Kidney epithelial cell (primary cell): ENCODE results near the gene NWD2. TPM values are rescaled to one million over a fixed set of nuclear protein-coding genes. Genes with fewer than 3 reads are reported as not detected.

Experiments used
- DNase-seq: peaks from one replicate; pipeline ENCODE4 v3.0.0-alpha.2; 2010; ENCODE audit warnings: low read depth
- H3K27me3 ChIP-seq: 2 replicates; pipeline ENCODE4 v1.6.0; 2011; ENCODE audit warnings: low read length; ENCODE audit not compliant: control insufficient read depth, insufficient read depth
- H3K36me3 ChIP-seq: 2 replicates; pipeline ENCODE4 v1.5.1; 2011; ENCODE audit warnings: low read length; ENCODE audit not compliant: control insufficient read depth, insufficient read depth
- H3K4me3 ChIP-seq: 2 replicates; pipeline ENCODE4 v1.5.1; 2011; ENCODE audit warnings: low read depth, mild to moderate bottlenecking, control low read depth, low read length
- CTCF ChIP-seq: IDR thresholded peaks from 2 replicates; pipeline ENCODE4 v1.5.1; 2011; ENCODE audit warnings: mild to moderate bottlenecking, moderate library complexity, low read length, control low read depth, inconsistent platforms; ENCODE audit not compliant: insufficient read depth, poor library complexity, severe bottlenecking
- total RNA-seq: library from RNA; depleted of rRNA; stranded (reverse); fragments of >200 nt; gene quantifications from 2 replicates; pipeline ENCODE4 v1.2.3, GENCODE V29; 2015

Gene NWD2
- total RNA-seq, 1 donor from 2014 or later, result 0.04 TPM

DNA sequence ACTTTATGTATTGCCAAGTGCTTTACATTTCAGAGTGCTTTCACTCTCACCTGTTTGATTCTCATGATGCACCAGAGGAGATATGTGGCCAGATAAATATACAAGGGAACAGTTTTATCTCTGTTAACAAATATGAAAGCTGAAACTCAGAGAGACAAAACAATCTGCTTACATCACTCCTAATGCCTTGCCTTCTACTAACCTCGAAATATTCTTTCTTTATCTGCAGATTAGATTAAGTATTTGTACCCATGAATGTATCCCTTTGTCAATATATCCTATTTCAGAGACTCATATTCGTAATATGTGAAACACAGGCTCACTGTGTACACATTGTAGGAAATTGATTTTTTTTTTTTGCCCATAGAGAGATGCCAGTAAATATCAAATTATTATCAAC, 178.1 kb downstream of the NWD2 start:
- TF ChIP-seq CTCF, result no peak
- Histone ChIP-seq H3K4me3 (no peak overlapping the region), H3K27me3 (no peaks in the 10 kb centered on the region), H3K36me3 (no peaks in the 10 kb centered on the region)
- no peak for DNase-seq

DNA sequence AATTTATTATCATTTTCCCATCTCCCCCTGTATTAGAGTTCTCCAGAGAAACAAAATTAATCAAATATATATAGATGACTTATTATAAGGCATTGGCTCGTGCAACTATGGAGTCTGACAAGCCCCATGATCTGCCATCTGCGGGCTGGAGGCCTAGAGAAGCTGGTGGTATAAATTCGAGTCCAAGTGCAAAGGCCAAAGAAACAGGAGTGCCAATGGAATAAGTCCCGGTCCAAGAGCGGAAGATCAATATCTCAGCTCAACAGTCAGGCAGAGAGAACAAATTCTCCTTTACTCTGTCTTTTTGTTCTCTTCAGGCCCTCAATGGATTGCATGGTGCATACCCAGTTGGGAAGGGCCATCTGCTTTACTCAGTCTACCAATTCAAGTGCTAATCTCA, 178.8 kb downstream of the NWD2 start:
- Histone ChIP-seq H3K4me3 (no peak overlapping the region), H3K27me3 (no peaks in the 10 kb centered on the region), H3K36me3 (no peaks in the 10 kb centered on the region)
- no peak for TF ChIP-seq CTCF
- DNase-seq, result no peak

DNA sequence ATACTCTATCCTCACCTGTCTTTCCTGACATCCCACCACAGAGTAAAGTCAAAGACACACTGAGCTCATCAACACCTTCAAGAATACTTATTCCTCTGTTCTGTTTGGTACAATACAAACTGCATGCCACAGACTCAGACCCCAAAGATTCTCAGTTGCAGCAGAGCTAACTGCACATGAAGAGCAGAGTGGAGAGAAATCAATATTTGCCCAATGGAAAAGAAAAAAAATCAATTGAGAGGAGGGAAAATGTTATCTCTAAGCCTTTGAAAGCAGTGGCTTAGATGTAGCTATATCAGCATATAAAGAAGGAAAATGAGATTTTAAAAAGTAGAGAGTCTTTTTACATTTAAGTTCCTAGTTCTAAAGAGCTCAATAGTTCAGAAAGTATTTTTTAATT, 180.2 kb downstream of the NWD2 start:
- Histone ChIP-seq H3K36me3 (no peaks in the 10 kb centered on the region), H3K27me3 (no peaks in the 10 kb centered on the region), H3K4me3 (no peak overlapping the region)
- no peak for TF ChIP-seq CTCF
- no peak for DNase-seq

DNA sequence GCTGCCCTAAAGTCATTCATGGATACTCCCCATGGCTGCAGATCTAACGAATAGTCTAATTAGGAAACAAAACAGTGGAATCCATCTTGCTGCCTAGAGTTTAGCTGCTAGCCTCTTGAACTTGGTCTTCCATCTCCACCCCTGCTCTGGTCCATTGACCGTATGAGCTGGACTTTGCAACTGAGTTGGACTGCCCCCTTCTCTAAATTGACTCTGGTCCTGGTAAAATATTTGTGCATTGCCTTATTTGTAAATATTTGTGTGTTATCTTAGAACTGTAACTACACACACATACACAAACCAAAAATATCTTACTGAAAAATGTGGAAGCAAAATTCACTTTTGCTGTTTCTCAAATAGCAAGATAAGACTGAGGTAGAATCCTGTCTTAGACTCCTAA, 181.3 kb downstream of the NWD2 start:
- TF ChIP-seq CTCF, result no peak
- no peaks in the 10 kb centered on the region for H3K36me3 ChIP-seq

DNA sequence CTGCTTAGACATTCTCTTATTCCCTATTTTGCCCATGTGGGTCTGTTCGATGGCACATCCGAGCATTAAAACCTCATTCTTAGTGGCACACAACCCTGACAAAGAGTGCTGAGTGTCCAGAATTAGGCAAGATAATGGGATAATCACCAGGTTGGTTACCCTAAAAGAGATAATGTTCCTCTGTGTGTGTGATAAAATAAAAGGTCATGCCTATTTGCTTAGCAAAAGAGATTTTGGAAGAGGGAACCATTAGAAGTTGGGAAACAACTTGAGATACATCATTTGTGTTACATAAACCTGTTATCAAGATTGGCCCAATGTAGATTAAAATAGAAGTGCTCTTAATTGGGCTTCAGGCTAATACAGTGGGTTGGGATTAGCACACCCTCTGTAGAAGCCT, 182.7 kb downstream of the NWD2 start:
- no peak for TF ChIP-seq CTCF
- Histone ChIP-seq H3K27me3 (no peaks in the 10 kb centered on the region), H3K4me3 (no peak overlapping the region), H3K36me3 (no peaks in the 10 kb centered on the region)
- no peak for DNase-seq

More for the DNA sequence above, 181.3 kb downstream of the NWD2 start:
- Histone ChIP-seq H3K27me3 (no peaks in the 10 kb centered on the region), H3K4me3 (no peak overlapping the region)
- no peak for DNase-seq

- DNase-seq, result no peak
- Histone ChIP-seq H3K36me3 (no peaks in the 10 kb centered on the region), H3K4me3 (no peak overlapping the region), H3K27me3 (no peaks in the 10 kb centered on the region)
- TF ChIP-seq CTCF, result no peak
Observed at GRCh38 chr4:37429906-37430305, 185.4 kb downstream of the NWD2 start.
